Astrocyte (in vitro differentiated cells and primary cell): ENCODE data around the gene AFF3. TPM values are rescaled to one million over a fixed set of nuclear protein-coding genes. Genes with fewer than 3 reads are reported as not detected.

ENCODE experiments used
- DNase-seq: peaks from one replicate; pipeline ENCODE4 v3.0.0-alpha.2; 2010; ENCODE audit warnings: low read depth
- FAIRE-seq: peaks from 2 replicates; lab custom pipeline; 2011; peaks lifted over from hg19 to GRCh38; lab: Jason Lieb, UNC
- H2AFZ ChIP-seq: 2 replicates; pipeline ENCODE4 v1.6.0; 2012; ENCODE audit warnings: low read depth, low read length, inconsistent platforms
- H3K27ac ChIP-seq: 2 replicates; pipeline ENCODE4 v1.5.1; 2011; ENCODE audit warnings: low read depth, low read length, inconsistent platforms
- H3K27me3 ChIP-seq: 2 replicates; pipeline ENCODE4 v1.6.0; 2011; ENCODE audit warnings: low read length, inconsistent platforms; ENCODE audit not compliant: insufficient read depth
- H3K36me3 ChIP-seq: 2 replicates; pipeline ENCODE4 v1.5.1; 2011; ENCODE audit warnings: low read length, inconsistent platforms; ENCODE audit not compliant: insufficient read depth
- H3K4me1 ChIP-seq: 2 replicates; pipeline ENCODE4 v1.5.1; 2011; ENCODE audit warnings: low read length, inconsistent platforms; ENCODE audit not compliant: insufficient read depth
- H3K4me2 ChIP-seq: 2 replicates; pipeline ENCODE4 v1.6.0; 2012; ENCODE audit warnings: low read length, inconsistent platforms
- H3K4me3 ChIP-seq: 2 replicates; pipeline ENCODE4 v1.5.1; 2011; ENCODE audit warnings: low read depth, mild to moderate bottlenecking, low read length, inconsistent platforms; ENCODE audit not compliant: insufficient read depth
- H3K79me2 ChIP-seq: 2 replicates; pipeline ENCODE4 v1.6.0; 2012; ENCODE audit warnings: mild to moderate bottlenecking, low read length, inconsistent platforms; ENCODE audit not compliant: insufficient read depth
- H3K9ac ChIP-seq: 2 replicates; pipeline ENCODE4 v1.6.0; 2012; ENCODE audit warnings: mild to moderate bottlenecking, low read length, inconsistent platforms
- H3K9me3 ChIP-seq: 2 replicates; pipeline ENCODE4 v1.5.1; 2012; ENCODE audit warnings: low read depth, mild to moderate bottlenecking, low read length, inconsistent platforms; ENCODE audit not compliant: insufficient read depth
- H4K20me1 ChIP-seq: 2 replicates; pipeline ENCODE4 v1.6.0; 2012; ENCODE audit warnings: low read length, inconsistent platforms; ENCODE audit not compliant: insufficient read depth
- H3K27ac Mint-ChIP-seq: one replicate; pipeline ENCODE4 v1.8.0; 2021; ENCODE audit warnings: mild to moderate bottlenecking, mixed read lengths; ENCODE audit not compliant: unreplicated experiment
- H3K27me3 Mint-ChIP-seq: one replicate; pipeline ENCODE4 v1.8.0; 2021; ENCODE audit warnings: low read depth, mixed read lengths; ENCODE audit not compliant: unreplicated experiment
- H3K36me3 Mint-ChIP-seq: one replicate; pipeline ENCODE4 v1.8.0; 2021; ENCODE audit warnings: low read depth, mixed read lengths; ENCODE audit not compliant: unreplicated experiment
- H3K4me1 Mint-ChIP-seq: one replicate; pipeline ENCODE4 v1.8.0; 2021; ENCODE audit warnings: low read depth, mixed read lengths; ENCODE audit not compliant: unreplicated experiment
- H3K4me3 Mint-ChIP-seq: one replicate; pipeline ENCODE4 v1.8.0; 2021; ENCODE audit warnings: mild to moderate bottlenecking, moderate library complexity, mixed read lengths; ENCODE audit not compliant: unreplicated experiment
- H3K9me3 Mint-ChIP-seq: one replicate; pipeline ENCODE4 v1.8.0; 2021; ENCODE audit warnings: mild to moderate bottlenecking, mixed read lengths; ENCODE audit not compliant: unreplicated experiment
- EZH2 ChIP-seq: IDR thresholded peaks from 2 replicates; pipeline ENCODE4 v1.6.1; 2012; ENCODE audit warnings: mild to moderate bottlenecking, low read length, inconsistent platforms; ENCODE audit not compliant: insufficient read depth
- total RNA-seq: library from RNA; stranded (reverse); gene quantifications from 2 replicates; pipeline ENCODE4 v1.2.1, GENCODE V29; 2021
- TF ChIP-seq, protein P1 (sequence below): IDR thresholded peaks from 2 replicates; pipeline ENCODE4 v1.5.1; 2011; ENCODE audit warnings: low read depth, mild to moderate bottlenecking, inconsistent platforms, low read length, moderate library complexity; ENCODE audit not compliant: insufficient read depth

AFF3 gene
- total RNA-seq, 1 donor from 2014 or later, result 14.7 TPM

DNA sequence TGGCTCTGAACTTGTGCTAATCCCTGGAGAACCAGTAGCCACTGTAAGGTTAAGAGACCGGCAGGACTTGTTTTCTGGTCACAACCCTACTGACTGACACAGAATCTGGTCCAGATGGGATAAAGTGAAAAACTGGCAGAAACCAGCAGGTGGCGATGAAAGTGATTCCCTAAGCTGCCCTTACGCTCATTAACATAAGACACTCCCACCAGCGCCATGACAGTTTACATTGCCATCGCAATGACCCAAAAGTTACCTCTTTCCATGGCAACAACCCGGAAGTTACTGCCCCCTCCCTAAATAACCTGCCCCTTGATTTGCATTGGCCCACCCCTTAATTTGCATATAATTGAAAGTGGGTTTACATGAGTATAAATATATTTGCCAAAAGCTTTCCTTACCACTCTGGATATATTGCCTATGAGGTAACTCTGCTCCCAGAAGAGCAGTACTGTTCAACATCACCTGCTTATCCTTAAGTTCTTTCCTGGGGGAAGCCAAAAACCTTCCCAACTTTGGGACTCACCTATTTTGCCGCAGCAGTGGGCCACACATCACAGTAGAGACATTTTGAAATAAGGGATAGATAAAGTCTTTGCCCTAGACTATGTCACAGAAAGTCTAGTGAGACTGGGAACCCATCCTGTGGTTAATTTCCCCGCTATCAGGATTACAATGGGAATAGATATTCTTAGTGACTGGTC, 35.8 kb upstream of the AFF3 start:
- Histone ChIP-seq H3K4me1 (no peaks in the 10 kb centered on the region), H3K4me2 (no peak overlapping the region), H3K36me3 (no peaks in the 10 kb centered on the region), H3K79me2 (no peaks in the 10 kb centered on the region), H2AFZ (no peak overlapping the region), H3K9me3 (no peaks in the 10 kb centered on the region), H3K27ac (no peak overlapping the region), H3K9ac (no peak overlapping the region), H4K20me1 (no peaks in the 10 kb centered on the region), H3K27me3 (no peaks in the 10 kb centered on the region), H3K4me3 (no peak overlapping the region)
- TF ChIP-seq, protein P1, sequence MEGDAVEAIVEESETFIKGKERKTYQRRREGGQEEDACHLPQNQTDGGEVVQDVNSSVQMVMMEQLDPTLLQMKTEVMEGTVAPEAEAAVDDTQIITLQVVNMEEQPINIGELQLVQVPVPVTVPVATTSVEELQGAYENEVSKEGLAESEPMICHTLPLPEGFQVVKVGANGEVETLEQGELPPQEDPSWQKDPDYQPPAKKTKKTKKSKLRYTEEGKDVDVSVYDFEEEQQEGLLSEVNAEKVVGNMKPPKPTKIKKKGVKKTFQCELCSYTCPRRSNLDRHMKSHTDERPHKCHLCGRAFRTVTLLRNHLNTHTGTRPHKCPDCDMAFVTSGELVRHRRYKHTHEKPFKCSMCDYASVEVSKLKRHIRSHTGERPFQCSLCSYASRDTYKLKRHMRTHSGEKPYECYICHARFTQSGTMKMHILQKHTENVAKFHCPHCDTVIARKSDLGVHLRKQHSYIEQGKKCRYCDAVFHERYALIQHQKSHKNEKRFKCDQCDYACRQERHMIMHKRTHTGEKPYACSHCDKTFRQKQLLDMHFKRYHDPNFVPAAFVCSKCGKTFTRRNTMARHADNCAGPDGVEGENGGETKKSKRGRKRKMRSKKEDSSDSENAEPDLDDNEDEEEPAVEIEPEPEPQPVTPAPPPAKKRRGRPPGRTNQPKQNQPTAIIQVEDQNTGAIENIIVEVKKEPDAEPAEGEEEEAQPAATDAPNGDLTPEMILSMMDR, result peak; percentile 42
- no peak for TF ChIP-seq EZH2
- no peaks in the 10 kb centered on the region for H3K36me3 Mint-ChIP-seq
- DNase-seq (peak; percentile 46), FAIRE-seq (peak; percentile 52)
- H3K9me3 Mint-ChIP-seq, result peaks cover 6% of the 10 kb centered on the region
- H3K27me3 Mint-ChIP-seq, result peaks cover 22% of the 10 kb centered on the region
- no peak overlapping the region for H3K27ac Mint-ChIP-seq
- H3K4me3 Mint-ChIP-seq, result no peak overlapping the region
- H3K4me1 Mint-ChIP-seq, result no peaks in the 10 kb centered on the region

DNA sequence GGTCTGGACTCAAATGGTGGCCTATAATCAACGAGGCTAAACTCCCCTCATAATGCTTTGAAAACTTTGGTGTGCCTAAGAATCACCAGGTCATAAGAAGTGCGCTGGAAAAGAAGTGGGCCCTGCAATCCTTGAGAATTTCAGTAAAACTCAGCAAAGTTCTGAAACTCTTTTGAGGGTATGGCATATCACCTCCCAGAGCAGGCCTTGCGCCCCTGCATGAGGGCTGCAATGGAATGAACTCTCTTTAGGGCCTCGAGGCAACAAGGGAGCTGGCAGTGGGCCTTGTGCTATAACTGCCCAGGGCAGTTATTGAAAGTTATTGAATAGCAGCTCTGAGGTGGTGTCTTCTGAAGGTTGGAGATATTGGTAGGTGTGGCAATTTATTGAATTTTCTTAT, 34.5 kb upstream of the AFF3 start:
- no peak for TF ChIP-seq EZH2
- TF ChIP-seq, protein P1, result no peak
- Mint-ChIP-seq H3K27me3 (peaks cover 11% of the 10 kb centered on the region), H3K27ac (no peak overlapping the region), H3K4me1 (no peaks in the 10 kb centered on the region), H3K4me3 (no peak overlapping the region), H3K36me3 (no peaks in the 10 kb centered on the region), H3K9me3 (peaks cover 6% of the 10 kb centered on the region)
- Histone ChIP-seq H3K79me2 (no peaks in the 10 kb centered on the region), H3K27ac (no peak overlapping the region), H3K4me2 (no peak overlapping the region), H3K27me3 (no peaks in the 10 kb centered on the region), H4K20me1 (no peaks in the 10 kb centered on the region), H2AFZ (no peak overlapping the region), H3K4me1 (no peaks in the 10 kb centered on the region), H3K9me3 (no peaks in the 10 kb centered on the region), H3K36me3 (no peaks in the 10 kb centered on the region), H3K9ac (no peak overlapping the region), H3K4me3 (no peak overlapping the region)
- no peak for DNase-seq
- no peak for FAIRE-seq

GRCh38 chr2:100174026-100174431, 31.6 kb upstream of the AFF3 start:
- FAIRE-seq, result no peak
- no peaks in the 10 kb centered on the region for H3K9me3 ChIP-seq
- no peak overlapping the region for H2AFZ ChIP-seq
- H3K36me3 ChIP-seq, result no peaks in the 10 kb centered on the region
- H3K27ac Mint-ChIP-seq, result no peak overlapping the region
- H3K9ac ChIP-seq, result no peak overlapping the region
- no peaks in the 10 kb centered on the region for H4K20me1 ChIP-seq
- H3K4me1 ChIP-seq, result no peaks in the 10 kb centered on the region
- H3K4me2 ChIP-seq, result no peak overlapping the region
- no peak overlapping the region for H3K27ac ChIP-seq
- no peaks in the 10 kb centered on the region for H3K79me2 ChIP-seq
- no peaks in the 10 kb centered on the region for H3K36me3 Mint-ChIP-seq
- H3K4me3 Mint-ChIP-seq, result no peak overlapping the region
- H3K4me3 ChIP-seq, result no peak overlapping the region
- H3K9me3 Mint-ChIP-seq, result peaks cover 6% of the 10 kb centered on the region
- peaks cover 5% of the 10 kb centered on the region for H3K27me3 Mint-ChIP-seq
- no peaks in the 10 kb centered on the region for H3K27me3 ChIP-seq
- no peaks in the 10 kb centered on the region for H3K4me1 Mint-ChIP-seq
- DNase-seq, result no peak
- TF ChIP-seq, protein P1, result no peak
- no peak for TF ChIP-seq EZH2
